Measurements from ENCODE around the gene ONECUT3.

ONECUT3 gene

DNA sequence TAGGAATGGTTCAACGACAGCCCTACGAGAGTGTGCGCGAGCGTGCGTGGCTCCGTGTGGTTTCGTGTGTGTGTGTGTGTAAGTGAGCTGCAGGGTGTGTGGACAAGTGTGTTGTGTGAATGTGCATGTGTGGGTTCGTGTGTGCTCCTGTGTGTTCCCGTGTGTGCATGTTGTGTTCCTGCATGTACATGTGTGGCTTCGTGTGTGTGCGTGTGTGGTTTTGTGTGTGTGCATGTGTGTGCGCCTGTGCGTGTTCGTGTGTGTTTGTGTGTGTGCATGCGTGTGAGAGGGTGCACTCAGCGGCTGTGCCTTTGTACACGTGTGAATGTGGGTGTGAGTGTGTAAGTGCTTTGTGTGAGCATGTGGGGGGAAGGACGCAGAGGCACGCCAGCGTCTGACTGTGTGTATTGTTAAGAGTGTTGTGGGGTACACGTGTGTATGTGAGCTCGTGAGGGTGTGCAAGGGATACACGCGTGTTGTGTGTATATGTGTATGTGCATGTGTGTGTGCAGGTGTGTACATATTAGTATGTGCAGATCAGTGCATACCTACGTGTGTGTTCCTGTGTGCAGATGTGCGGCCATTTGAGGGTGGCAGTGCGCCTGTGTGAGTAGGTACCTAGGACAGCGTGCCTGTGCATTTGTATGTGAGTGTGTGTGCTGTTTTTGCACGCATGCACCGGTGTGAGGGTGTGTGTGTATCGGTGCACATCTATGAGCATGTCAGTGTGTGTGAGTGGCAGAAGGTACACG, 24.3 kb upstream of the ONECUT3 start:
- no peak for DNase-seq (ENCODE audit: low read depth)
- no peak overlapping the region for H3K4me3 ChIP-seq (ENCODE audit: low read length)

GRCh38 chr19:1729568-1729925, 23.8 kb upstream of the ONECUT3 start:
- H3K4me3 ChIP-seq (ENCODE audit: low read length): no peak overlapping the region
- DNase-seq (ENCODE audit: low read depth): no peak
- no peak for TF ChIP-seq CTCF (conservative IDR thresholded peaks at IDR 0.05; ENCODE audit: low read depth, low read length)

More for the DNA sequence above, 24.3 kb upstream of the ONECUT3 start:
- no peak for TF ChIP-seq CTCF (conservative IDR thresholded peaks at IDR 0.05; ENCODE audit: low read depth, low read length)

DNA sequence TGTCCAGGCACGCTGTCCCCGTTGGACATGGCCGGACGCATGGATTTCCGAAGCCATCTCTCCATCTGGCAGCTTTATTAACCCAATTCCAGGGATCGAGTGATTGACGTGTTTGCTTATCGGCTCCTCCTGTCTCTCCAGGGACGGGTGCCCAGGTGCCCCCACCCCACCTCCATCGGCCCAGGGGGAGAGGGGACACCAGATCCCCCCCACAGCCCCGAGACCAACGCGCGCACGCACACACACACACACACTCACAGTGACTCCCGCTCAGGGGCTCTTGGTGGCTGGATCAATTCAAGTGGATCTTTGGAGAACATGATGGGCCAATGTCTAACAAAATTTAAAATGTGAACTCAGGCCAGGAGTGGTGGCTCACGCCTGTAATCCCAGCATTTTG, 23.1 kb upstream of the ONECUT3 start:
- DNase-seq (ENCODE audit: low read depth): no peak
- H3K4me3 ChIP-seq (ENCODE audit: low read length): no peak overlapping the region
- TF ChIP-seq CTCF (conservative IDR thresholded peaks at IDR 0.05; ENCODE audit: low read depth, low read length): no peak

GRCh38 chr19:1734321-1734966, 18.9 kb upstream of the ONECUT3 start:
- DNase-seq (ENCODE audit: low read depth): no peak
- no peak overlapping the region for H3K4me3 ChIP-seq (ENCODE audit: low read length)
- no peak for TF ChIP-seq CTCF (conservative IDR thresholded peaks at IDR 0.05; ENCODE audit: low read depth, low read length)

- no peak for TF ChIP-seq CTCF (conservative IDR thresholded peaks at IDR 0.05; ENCODE audit: low read depth, low read length)
- no peak overlapping the region for H3K4me3 ChIP-seq (ENCODE audit: low read length)
- no peak for DNase-seq (ENCODE audit: low read depth)
These were observed 17.0 kb upstream of the ONECUT3 start for GRCh38 chr19:1736280-1736679.

GRCh38 chr19:1736927-1737326, 16.4 kb upstream of the ONECUT3 start:
- TF ChIP-seq CTCF (conservative IDR thresholded peaks at IDR 0.05; ENCODE audit: low read depth, low read length): no peak
- H3K4me3 ChIP-seq (ENCODE audit: low read length): no peak overlapping the region
- no peak for DNase-seq (ENCODE audit: low read depth)
